Natural killer cell (primary cell): ENCODE measurements around the gene ASIC2. TPM values are rescaled to one million over a fixed set of nuclear protein-coding genes. Genes with fewer than 3 reads are reported as not detected.

Source experiments
- ATAC-seq, 3 donors: fragments of 150-1000 bp in 2 of 3; fragments of 200-7000 bp in 1 of 3; cut with Tn5 transposase; 1 replicate in 1 of 3; 2 replicates in 2 of 3; pipeline ENCODE4 v1.10.0; 2021; ENCODE audit warnings: mild to moderate bottlenecking in 2 of 3, moderate library complexity in 2 of 3
- DNase-seq, 2 donors: peaks; one replicate each; pipeline versions ENCODE4 v3.0.0 to v3.0.0-alpha.2; 2013 to 2021; ENCODE audit warnings: mixed read lengths in 1 of 2
- H3K27ac ChIP-seq: one replicate; pipeline ENCODE4 v1.5.1; 2013; ENCODE audit warnings: mild to moderate bottlenecking, low read length
- H3K27me3 ChIP-seq: one replicate; pipeline ENCODE4 v1.6.1; 2013; ENCODE audit warnings: low read length; ENCODE audit not compliant: control insufficient read depth, insufficient read depth
- H3K36me3 ChIP-seq: one replicate; pipeline ENCODE4 v1.6.1; 2013; ENCODE audit warnings: low read length; ENCODE audit not compliant: control insufficient read depth, insufficient read depth
- H3K4me1 ChIP-seq: one replicate; pipeline ENCODE4 v1.6.1; 2013; ENCODE audit warnings: low read length; ENCODE audit not compliant: control insufficient read depth, insufficient read depth
- H3K4me3 ChIP-seq: one replicate; pipeline ENCODE4 v1.5.1; 2013; ENCODE audit warnings: low read length
- H3K9me3 ChIP-seq: one replicate; pipeline ENCODE4 v1.6.1; 2013; ENCODE audit warnings: low read length; ENCODE audit not compliant: control insufficient read depth, insufficient read depth
- H3K27ac Mint-ChIP-seq, 2 donors: one replicate each; pipeline ENCODE4 v1.8.0; 2022; ENCODE audit warnings: mild to moderate bottlenecking in 2 of 2, mixed read lengths in 2 of 2, moderate library complexity in 1 of 2
- H3K27me3 Mint-ChIP-seq, 2 donors: one replicate each; pipeline ENCODE4 v1.8.0; 2022; ENCODE audit warnings: low read depth in 2 of 2, mixed read lengths in 2 of 2
- H3K36me3 Mint-ChIP-seq: one replicate; pipeline ENCODE4 v1.8.0; 2022; ENCODE audit warnings: mixed read lengths
- H3K4me1 Mint-ChIP-seq, 2 donors: one replicate each; pipeline ENCODE4 v1.8.0; 2022; ENCODE audit warnings: mixed read lengths in 2 of 2
- H3K4me3 Mint-ChIP-seq: one replicate; pipeline ENCODE4 v1.8.0; 2022; ENCODE audit warnings: mild to moderate bottlenecking, moderate library complexity, mixed read lengths
- H3K9me3 Mint-ChIP-seq, 2 donors: one replicate each; pipeline ENCODE4 v1.8.0; 2022; ENCODE audit warnings: mixed read lengths in 2 of 2
- WGBS: methylation state at CpG from one replicate; pipeline ENCODE4 v1.1.7; 2013; ENCODE audit warnings: missing lambda C conversion rate; ENCODE audit not compliant: insufficient coverage; 5-methylcytosine and 5-hydroxymethylcytosine counted together
- intact Hi-C: fragments of 100-400 bp; cut with micrococcal nuclease; formaldehyde crosslinking; loops from one replicate; pipeline ENCODE4 v1.14.2; 2022
- total RNA-seq, 4 donors: library from RNA; stranded (reverse); fragments of 120-200 nt in 1 of 4; gene quantifications; one replicate each; pipeline versions ENCODE4 v1.2.3 to v1.2.4, GENCODE V29; 2013 to 2022
- TF ChIP-seq, protein P1 (sequence below): fragments of 200-600 bp; IDR thresholded peaks from one replicate; pipeline ENCODE4 v1.8.0; 2022; ENCODE audit warnings: antibody characterized with exemption

Gene ASIC2
- total RNA-seq, 3 donors from 2014 or later (not counting 1 experiment from before 2014, with no cell fraction given) = not detected

DNA sequence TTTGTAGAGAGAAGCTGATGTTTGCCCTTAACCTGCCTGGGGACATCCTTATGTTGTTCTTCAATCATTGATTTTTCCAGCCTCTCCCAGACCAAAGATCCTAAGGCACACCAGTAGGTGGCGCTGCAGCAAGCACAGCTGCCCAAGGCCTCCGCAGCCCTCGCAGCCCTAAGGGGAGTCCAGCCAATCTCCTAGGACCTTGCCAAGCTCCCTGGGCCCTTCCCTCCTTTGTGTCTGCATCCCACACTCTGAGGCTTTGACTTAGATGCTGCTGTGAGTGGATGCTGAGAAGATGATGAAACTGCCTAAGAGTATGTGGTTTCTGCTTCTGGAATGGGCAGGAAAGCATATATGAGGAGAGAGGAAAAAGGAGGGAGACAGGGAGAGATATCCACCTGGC lies 254.4 kb downstream of the ASIC2 start:
- TF ChIP-seq, protein P1, sequence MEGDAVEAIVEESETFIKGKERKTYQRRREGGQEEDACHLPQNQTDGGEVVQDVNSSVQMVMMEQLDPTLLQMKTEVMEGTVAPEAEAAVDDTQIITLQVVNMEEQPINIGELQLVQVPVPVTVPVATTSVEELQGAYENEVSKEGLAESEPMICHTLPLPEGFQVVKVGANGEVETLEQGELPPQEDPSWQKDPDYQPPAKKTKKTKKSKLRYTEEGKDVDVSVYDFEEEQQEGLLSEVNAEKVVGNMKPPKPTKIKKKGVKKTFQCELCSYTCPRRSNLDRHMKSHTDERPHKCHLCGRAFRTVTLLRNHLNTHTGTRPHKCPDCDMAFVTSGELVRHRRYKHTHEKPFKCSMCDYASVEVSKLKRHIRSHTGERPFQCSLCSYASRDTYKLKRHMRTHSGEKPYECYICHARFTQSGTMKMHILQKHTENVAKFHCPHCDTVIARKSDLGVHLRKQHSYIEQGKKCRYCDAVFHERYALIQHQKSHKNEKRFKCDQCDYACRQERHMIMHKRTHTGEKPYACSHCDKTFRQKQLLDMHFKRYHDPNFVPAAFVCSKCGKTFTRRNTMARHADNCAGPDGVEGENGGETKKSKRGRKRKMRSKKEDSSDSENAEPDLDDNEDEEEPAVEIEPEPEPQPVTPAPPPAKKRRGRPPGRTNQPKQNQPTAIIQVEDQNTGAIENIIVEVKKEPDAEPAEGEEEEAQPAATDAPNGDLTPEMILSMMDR = no peak
- Histone ChIP-seq H3K9me3 (no peaks in the 10 kb centered on the region), H3K27ac (no peak overlapping the region), H3K36me3 (no peaks in the 10 kb centered on the region), H3K4me3 (no peak overlapping the region), H3K4me1 (no peaks in the 10 kb centered on the region), H3K27me3 (no peaks in the 10 kb centered on the region)
- Mint-ChIP-seq H3K4me1 (no peaks in the 10 kb centered on the region), H3K4me3 (no peak overlapping the region), H3K9me3 (no peaks in the 10 kb centered on the region), H3K27me3 (peaks cover 19 to 56% of the 10 kb centered on the region in 2 donors), H3K36me3 (no peaks in the 10 kb centered on the region), H3K27ac (no peak overlapping the region)
- DNase-seq = no peak
- intact Hi-C loops = no loop called here
- WGBS = 2% methylated on average over 3 of the region's 3 CpGs
- no peak for ATAC-seq

DNA sequence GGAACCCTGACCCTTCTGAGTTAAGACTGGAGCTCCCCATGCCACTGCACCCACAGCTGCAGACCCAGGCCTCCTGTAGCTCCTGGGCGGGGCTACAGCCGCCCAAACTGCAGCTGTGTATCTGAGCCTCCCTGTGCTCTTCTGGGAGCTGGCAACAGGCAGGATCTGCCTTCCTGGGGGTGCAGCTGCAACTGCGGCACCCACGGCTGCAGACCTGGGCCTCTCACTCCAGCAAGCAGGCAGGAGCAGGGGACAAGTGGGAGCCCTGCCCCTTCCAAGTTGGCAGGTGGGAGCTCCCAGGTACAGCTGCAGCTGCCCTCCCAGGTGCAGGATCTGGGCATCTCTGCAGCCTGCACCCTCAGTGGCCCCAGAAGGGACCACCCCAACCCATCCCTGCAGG lies 259.9 kb downstream of the ASIC2 start:
- Mint-ChIP-seq H3K27me3 (peaks cover 20 to 85% of the 10 kb centered on the region in 2 donors), H3K36me3 (no peaks in the 10 kb centered on the region), H3K27ac (no peak overlapping the region), H3K9me3 (no peaks in the 10 kb centered on the region), H3K4me3 (no peak overlapping the region), H3K4me1 (no peaks in the 10 kb centered on the region)
- Histone ChIP-seq H3K4me1 (no peaks in the 10 kb centered on the region), H3K27me3 (no peaks in the 10 kb centered on the region), H3K4me3 (no peak overlapping the region), H3K9me3 (no peaks in the 10 kb centered on the region), H3K36me3 (no peaks in the 10 kb centered on the region), H3K27ac (no peak overlapping the region)
- ATAC-seq (no peak), DNase-seq (no peak)
- intact Hi-C loops = no loop called here
- 85% methylated on average over 4 of the region's 4 CpGs for WGBS
- TF ChIP-seq, protein P1 = no peak

DNA sequence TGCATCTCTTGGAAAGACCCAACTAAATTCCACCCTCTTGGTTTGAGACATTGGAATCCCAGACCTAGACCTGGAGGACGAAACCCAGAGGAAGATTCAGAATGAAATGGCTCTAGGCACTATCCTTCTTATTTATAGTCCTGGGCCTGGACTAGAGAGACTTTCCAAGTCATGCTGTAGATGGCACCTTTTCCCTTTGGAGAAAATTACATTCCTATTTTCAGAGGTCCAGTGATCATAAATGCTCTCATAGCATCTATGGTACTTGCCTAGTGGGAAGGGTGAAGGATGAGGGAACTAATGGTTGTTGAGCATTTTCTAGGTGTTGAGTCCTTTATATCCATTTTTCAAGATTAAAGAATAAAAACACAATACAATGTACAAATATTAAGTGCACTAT lies 264.3 kb downstream of the ASIC2 start:
- WGBS = 57% methylated on average over 1 of the region's 1 CpG
- DNase-seq (no peak), ATAC-seq (no peak)
- H3K27ac ChIP-seq = no peak overlapping the region
- Mint-ChIP-seq H3K9me3 (no peaks in the 10 kb centered on the region), H3K27me3 (peaks cover 11 to 55% of the 10 kb centered on the region in 2 donors), H3K4me1 (no peaks in the 10 kb centered on the region), H3K4me3 (no peak overlapping the region), H3K36me3 (no peaks in the 10 kb centered on the region), H3K27ac (no peak overlapping the region)
- no peak overlapping the region for H3K4me3 ChIP-seq
- H3K27me3 ChIP-seq = no peaks in the 10 kb centered on the region
- H3K4me1 ChIP-seq = no peaks in the 10 kb centered on the region
- intact Hi-C loops = no loop called here
- no peaks in the 10 kb centered on the region for H3K9me3 ChIP-seq
- H3K36me3 ChIP-seq = no peaks in the 10 kb centered on the region
- TF ChIP-seq, protein P1 = no peak

DNA sequence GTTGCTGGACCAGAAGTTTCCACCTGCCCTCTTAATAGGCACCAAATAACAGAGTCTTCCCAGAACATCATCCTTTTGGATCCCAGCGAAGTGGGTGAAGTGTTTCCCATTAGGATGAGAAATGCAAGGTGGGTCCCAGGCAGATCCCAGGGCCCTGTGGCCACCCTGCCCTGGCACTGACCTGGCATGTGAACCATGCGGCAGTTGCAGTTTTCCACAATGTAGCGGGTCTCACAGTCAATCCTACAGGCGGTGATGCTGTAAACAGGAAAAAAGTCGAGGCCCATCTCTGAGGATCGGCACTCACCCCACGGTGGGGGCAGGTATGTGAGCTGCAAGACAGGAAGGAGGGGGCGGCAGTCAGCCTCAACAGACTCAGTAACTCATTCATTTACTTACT lies 265.0 kb downstream of the ASIC2 start:
- no peaks in the 10 kb centered on the region for H3K9me3 Mint-ChIP-seq
- Histone ChIP-seq H3K27me3 (no peaks in the 10 kb centered on the region), H3K4me1 (no peaks in the 10 kb centered on the region), H3K27ac (no peak overlapping the region), H3K9me3 (no peaks in the 10 kb centered on the region), H3K36me3 (no peaks in the 10 kb centered on the region), H3K4me3 (no peak overlapping the region)
- ATAC-seq (no peak), DNase-seq (no peak)
- H3K4me1 Mint-ChIP-seq = no peaks in the 10 kb centered on the region
- TF ChIP-seq, protein P1 = no peak
- H3K36me3 Mint-ChIP-seq = no peaks in the 10 kb centered on the region
- intact Hi-C loops = no loop called here
- no peak overlapping the region for H3K4me3 Mint-ChIP-seq
- no peak overlapping the region for H3K27ac Mint-ChIP-seq
- 85% methylated on average over 8 of the region's 8 CpGs for WGBS
- peaks cover 15 to 58% of the 10 kb centered on the region in 2 donors for H3K27me3 Mint-ChIP-seq
